H9 (cell line): ENCODE data around the gene TSPYL4. TPM values are rescaled to one million over a fixed set of nuclear protein-coding genes. Genes with fewer than 3 reads are reported as not detected.

Experiments used
- DNase-seq: peaks from one replicate; pipeline ENCODE4 v3.0.0-alpha.2; 2017
- H2AFZ ChIP-seq: one replicate; pipeline ENCODE4 v1.6.1; 2013; ENCODE audit warnings: mild to moderate bottlenecking, low read length, control low read depth, moderate library complexity
- H2AK5ac ChIP-seq: 2 replicates; pipeline ENCODE4 v1.6.1; 2013; ENCODE audit warnings: low read length, control low read depth, mixed read lengths; ENCODE audit not compliant: insufficient read length
- H2BK120ac ChIP-seq: one replicate; pipeline ENCODE4 v1.6.1; 2013; ENCODE audit warnings: low read depth, mild to moderate bottlenecking, low read length, control low read depth, inconsistent platforms; ENCODE audit not compliant: poor library complexity, severe bottlenecking
- H2BK12ac ChIP-seq: 2 replicates; pipeline ENCODE4 v1.6.1; 2013; ENCODE audit warnings: low read length, control low read depth, mixed read lengths, low read depth; ENCODE audit not compliant: insufficient read length
- H2BK15ac ChIP-seq: 2 replicates; pipeline ENCODE4 v1.6.1; 2013; ENCODE audit warnings: low read depth, low read length, control low read depth
- H2BK20ac ChIP-seq: one replicate; pipeline ENCODE4 v1.6.1; 2013; ENCODE audit warnings: low read depth, mild to moderate bottlenecking, low read length, control low read depth, inconsistent platforms; ENCODE audit not compliant: poor library complexity, severe bottlenecking
- H2BK5ac ChIP-seq: 2 replicates; pipeline ENCODE4 v1.6.1; 2013; ENCODE audit warnings: low read length, control low read depth, mixed read lengths; ENCODE audit not compliant: insufficient read length
- H3K14ac ChIP-seq: 2 replicates; pipeline ENCODE4 v1.6.1; 2013; ENCODE audit warnings: low read length, control low read depth; ENCODE audit not compliant: insufficient read depth
- H3K18ac ChIP-seq: 2 replicates; pipeline ENCODE4 v1.6.1; 2013; ENCODE audit warnings: low read depth, mild to moderate bottlenecking, mixed read lengths, low read length, control low read depth; ENCODE audit not compliant: insufficient read length
- H3K23ac ChIP-seq: 2 replicates; pipeline ENCODE4 v1.6.1; 2013; ENCODE audit warnings: low read length, control low read depth, mixed read lengths, low read depth; ENCODE audit not compliant: insufficient read length
- H3K23me2 ChIP-seq: 2 replicates; pipeline ENCODE4 v1.6.1; 2013; ENCODE audit warnings: low read depth, mild to moderate bottlenecking, mixed read lengths, low read length, control low read depth; ENCODE audit not compliant: insufficient read length, poor library complexity, severe bottlenecking
- H3K27ac ChIP-seq: 2 replicates; pipeline ENCODE4 v1.5.1; 2013; ENCODE audit warnings: low read length, control low read depth, mixed read lengths, low read depth; ENCODE audit not compliant: insufficient read length
- H3K27me3 ChIP-seq: 2 replicates; pipeline ENCODE4 v1.6.1; 2013; ENCODE audit warnings: low read length, control low read depth, inconsistent platforms; ENCODE audit not compliant: insufficient read depth
- H3K4ac ChIP-seq: 2 replicates; pipeline ENCODE4 v1.6.1; 2013; ENCODE audit warnings: low read depth, mild to moderate bottlenecking, control low read depth, inconsistent platforms, low read length, moderate library complexity
- H3K4me1 ChIP-seq: 2 replicates; pipeline ENCODE4 v1.6.1; 2013; ENCODE audit warnings: low read length, control low read depth, inconsistent platforms; ENCODE audit not compliant: insufficient read depth
- H3K4me2 ChIP-seq: 2 replicates; pipeline ENCODE4 v1.6.1; 2013; ENCODE audit warnings: low read length, control low read depth, mixed read lengths; ENCODE audit not compliant: insufficient read length, insufficient read depth
- H3K56ac ChIP-seq: 2 replicates; pipeline ENCODE4 v1.6.1; 2013; ENCODE audit warnings: low read depth, mild to moderate bottlenecking, mixed read lengths, low read length, control low read depth; ENCODE audit not compliant: insufficient read length
- H3K79me1 ChIP-seq: 2 replicates; pipeline ENCODE4 v1.6.1; 2013; ENCODE audit warnings: low read depth, mild to moderate bottlenecking, moderate library complexity, low read length, control low read depth, inconsistent platforms; ENCODE audit not compliant: insufficient read depth, poor library complexity, severe bottlenecking
- H3K79me2 ChIP-seq: 2 replicates; pipeline ENCODE4 v1.6.1; 2013; ENCODE audit warnings: low read length, control low read depth, inconsistent platforms; ENCODE audit not compliant: insufficient read depth
- H3K9ac ChIP-seq: 2 replicates; pipeline ENCODE4 v1.6.1; 2013; ENCODE audit warnings: low read length, control low read depth, mixed read lengths; ENCODE audit not compliant: insufficient read length; ENCODE audit errors: extremely low read depth
- H3K9me3 ChIP-seq: one replicate; pipeline ENCODE4 v1.6.1; 2013; ENCODE audit warnings: low read depth, low read length, inconsistent platforms; ENCODE audit not compliant: control insufficient read depth
- H3T11ph ChIP-seq: one replicate; pipeline ENCODE4 v1.6.1; 2013; ENCODE audit warnings: mild to moderate bottlenecking, low read length, control low read depth, inconsistent platforms
- H4K20me1 ChIP-seq: one replicate; pipeline ENCODE4 v1.6.1; 2013; ENCODE audit not compliant: control insufficient read depth, insufficient read length, insufficient read depth
- H4K5ac ChIP-seq: 2 replicates; pipeline ENCODE4 v1.6.1; 2013; ENCODE audit warnings: low read depth, mild to moderate bottlenecking, mixed read lengths, low read length, control low read depth; ENCODE audit not compliant: insufficient read length
- H4K8ac ChIP-seq: replicated peaks from 2 replicates; pipeline ENCODE4 v1.6.1; 2013; ENCODE audit warnings: low read length, control low read depth, mixed read lengths, low read depth; ENCODE audit not compliant: insufficient read length
- H4K91ac ChIP-seq: 2 replicates; pipeline ENCODE4 v1.6.1; 2013; ENCODE audit warnings: low read depth, mild to moderate bottlenecking, moderate library complexity, mixed read lengths, low read length, control low read depth; ENCODE audit not compliant: insufficient read length
- H3K27ac Mint-ChIP-seq, 3 experiments: 2 replicates in 2 of 3; 3 replicates in 1 of 3; pipeline ENCODE4 v1.8.0; 2020 to 2021; ENCODE audit warnings: mixed read lengths in 3 of 3, mild to moderate bottlenecking in 1 of 3, moderate library complexity in 1 of 3
- H3K27me3 Mint-ChIP-seq: 2 replicates; pipeline ENCODE4 v1.8.0; 2021; ENCODE audit warnings: low read depth, mild to moderate bottlenecking, moderate library complexity, mixed read lengths
- H3K36me3 Mint-ChIP-seq, 3 experiments: 2 replicates in 2 of 3; 3 replicates in 1 of 3; pipeline ENCODE4 v1.8.0; 2020 to 2021; ENCODE audit warnings: low read depth in 3 of 3, mixed read lengths in 3 of 3; ENCODE audit not compliant: insufficient read depth in 1 of 3
- H3K4me1 Mint-ChIP-seq, 2 experiments: 2 replicates each; pipeline ENCODE4 v1.8.0; 2020; ENCODE audit warnings: mixed read lengths in 2 of 2
- H3K4me3 Mint-ChIP-seq, 2 experiments: 2 replicates in 1 of 2; 3 replicates in 1 of 2; pipeline ENCODE4 v1.8.0; 2020 to 2021; ENCODE audit warnings: mild to moderate bottlenecking in 2 of 2, mixed read lengths in 2 of 2, moderate library complexity in 1 of 2
- H3K9me3 Mint-ChIP-seq, 2 experiments: 2 replicates in 1 of 2; 3 replicates in 1 of 2; pipeline ENCODE4 v1.8.0; 2020; ENCODE audit warnings: mild to moderate bottlenecking in 2 of 2, mixed read lengths in 2 of 2, moderate library complexity in 1 of 2
- WGBS: extraction: QIAGEN DNeasy Blood & Tissue Kit; methylation state at CpG from one replicate; pipeline ENCODE4 v1.1.7; 2013; ENCODE audit warnings: missing lambda C conversion rate, low lambda C conversion rate, mixed read lengths; ENCODE audit not compliant: insufficient read length; ENCODE audit errors: extremely low coverage; 5-methylcytosine and 5-hydroxymethylcytosine counted together
- total RNA-seq: library from RNA; stranded (reverse); gene quantifications from 2 replicates; pipeline ENCODE4 v1.2.1, GENCODE V29; 2021
- TF ChIP-seq, protein P1 (sequence below): fragments of 200-600 bp; sonication (generic); conservative IDR thresholded peaks from 3 replicates; pipeline ENCODE4 v1.8.0; 2021; ENCODE audit warnings: antibody characterized with exemption, mild to moderate bottlenecking

TSPYL4 gene
- total RNA-seq, 1 experiment from 2014 or later: 19.0 TPM

DNA sequence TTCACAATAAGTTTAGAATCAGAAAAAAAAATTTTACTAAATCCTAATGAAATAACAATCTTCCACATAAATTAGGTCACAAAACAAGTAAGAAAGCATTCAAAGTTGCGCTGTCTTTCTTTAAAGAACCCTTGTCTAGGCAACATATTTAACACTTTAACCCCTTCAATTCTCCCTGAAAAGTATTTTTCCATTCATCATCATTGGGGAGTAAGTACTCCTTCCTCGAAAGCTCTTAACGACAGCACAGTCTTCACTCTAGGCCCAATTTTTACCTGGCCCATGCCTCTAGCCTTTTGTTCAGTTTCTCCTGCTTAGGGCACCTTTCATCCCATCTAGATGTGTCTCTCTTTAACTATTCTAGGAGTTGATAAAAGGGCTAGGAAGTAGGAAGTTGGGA, 23.2 kb upstream of the TSPYL4 start:
- TF ChIP-seq, protein P1, sequence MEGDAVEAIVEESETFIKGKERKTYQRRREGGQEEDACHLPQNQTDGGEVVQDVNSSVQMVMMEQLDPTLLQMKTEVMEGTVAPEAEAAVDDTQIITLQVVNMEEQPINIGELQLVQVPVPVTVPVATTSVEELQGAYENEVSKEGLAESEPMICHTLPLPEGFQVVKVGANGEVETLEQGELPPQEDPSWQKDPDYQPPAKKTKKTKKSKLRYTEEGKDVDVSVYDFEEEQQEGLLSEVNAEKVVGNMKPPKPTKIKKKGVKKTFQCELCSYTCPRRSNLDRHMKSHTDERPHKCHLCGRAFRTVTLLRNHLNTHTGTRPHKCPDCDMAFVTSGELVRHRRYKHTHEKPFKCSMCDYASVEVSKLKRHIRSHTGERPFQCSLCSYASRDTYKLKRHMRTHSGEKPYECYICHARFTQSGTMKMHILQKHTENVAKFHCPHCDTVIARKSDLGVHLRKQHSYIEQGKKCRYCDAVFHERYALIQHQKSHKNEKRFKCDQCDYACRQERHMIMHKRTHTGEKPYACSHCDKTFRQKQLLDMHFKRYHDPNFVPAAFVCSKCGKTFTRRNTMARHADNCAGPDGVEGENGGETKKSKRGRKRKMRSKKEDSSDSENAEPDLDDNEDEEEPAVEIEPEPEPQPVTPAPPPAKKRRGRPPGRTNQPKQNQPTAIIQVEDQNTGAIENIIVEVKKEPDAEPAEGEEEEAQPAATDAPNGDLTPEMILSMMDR: no peak
- H2BK20ac ChIP-seq: no peak overlapping the region
- Mint-ChIP-seq H3K36me3 (peaks cover 8 to 38% (median 28%) of the 10 kb centered on the region in 3 experiments; a peak in 6 of 7 replicates), H3K9me3 (no peaks in the 10 kb centered on the region), H3K27ac (peak overlapping the region in 1 of 3 experiments; percentile 26; a peak in 1 of 7 replicates), H3K4me3 (peak overlapping the region; percentile 96 to 99), H3K27me3 (no peaks in the 10 kb centered on the region; the same call in 1 of the 2 replicates), H3K4me1 (peaks cover 49 to 56% of the 10 kb centered on the region in 2 experiments)
- H3K23ac ChIP-seq: no peak overlapping the region
- H3T11ph ChIP-seq: no peak overlapping the region
- no peak overlapping the region for H3K18ac ChIP-seq
- no peak overlapping the region for H3K4ac ChIP-seq
- H2AFZ ChIP-seq: no peak overlapping the region
- H2BK15ac ChIP-seq: no peak overlapping the region
- no peak overlapping the region for H2BK5ac ChIP-seq
- H4K91ac ChIP-seq: no peak overlapping the region
- no peak overlapping the region for H3K14ac ChIP-seq
- peaks cover 6% of the 10 kb centered on the region for H3K79me1 ChIP-seq
- no peak for DNase-seq
- no peak overlapping the region for H2AK5ac ChIP-seq
- H3K4me2 ChIP-seq: peak overlapping the region; percentile 87
- no CpG with 5 or more reads among the region's 3 CpGs for WGBS
- H3K79me2 ChIP-seq: peaks cover 15% of the 10 kb centered on the region
- H3K9me3 ChIP-seq: no peaks in the 10 kb centered on the region
- H3K27me3 ChIP-seq: no peaks in the 10 kb centered on the region
- peaks cover 3% of the 10 kb centered on the region; the same call in 1 of the 2 replicates for H3K4me1 ChIP-seq
- no peak overlapping the region for H2BK12ac ChIP-seq
- H4K5ac ChIP-seq: no peak overlapping the region
- H4K20me1 ChIP-seq: no peaks in the 10 kb centered on the region
- peaks cover 10% of the 10 kb centered on the region for H3K23me2 ChIP-seq
- no peak overlapping the region for H2BK120ac ChIP-seq
- peak overlapping the region; percentile 26 for H3K9ac ChIP-seq
- H3K56ac ChIP-seq: no peak overlapping the region
- H3K27ac ChIP-seq: no peak overlapping the region
- no peak overlapping the region for H4K8ac ChIP-seq
